Mammary epithelial cell (primary cell): ENCODE data around the gene ACER3.

ENCODE experiments used
- EZH2 ChIP-seq: IDR thresholded peaks from 2 replicates; pipeline ENCODE4 v1.6.1; 2012; ENCODE audit warnings: low read length, inconsistent platforms, borderline replicate concordance
- TF ChIP-seq, protein P1 (sequence below), 2 donors: IDR thresholded peaks in 1 of 2; conservative IDR thresholded peaks in 1 of 2; 2 replicates each; pipeline ENCODE4 v1.5.1; 2011 to 2012; ENCODE audit warnings: inconsistent platforms in 2 of 2, low read length in 2 of 2, mild to moderate bottlenecking in 2 of 2, control low read depth in 1 of 2, low read depth in 1 of 2; ENCODE audit not compliant: insufficient read depth in 1 of 2; ENCODE audit errors: extremely low read depth in 1 of 2

DNA sequence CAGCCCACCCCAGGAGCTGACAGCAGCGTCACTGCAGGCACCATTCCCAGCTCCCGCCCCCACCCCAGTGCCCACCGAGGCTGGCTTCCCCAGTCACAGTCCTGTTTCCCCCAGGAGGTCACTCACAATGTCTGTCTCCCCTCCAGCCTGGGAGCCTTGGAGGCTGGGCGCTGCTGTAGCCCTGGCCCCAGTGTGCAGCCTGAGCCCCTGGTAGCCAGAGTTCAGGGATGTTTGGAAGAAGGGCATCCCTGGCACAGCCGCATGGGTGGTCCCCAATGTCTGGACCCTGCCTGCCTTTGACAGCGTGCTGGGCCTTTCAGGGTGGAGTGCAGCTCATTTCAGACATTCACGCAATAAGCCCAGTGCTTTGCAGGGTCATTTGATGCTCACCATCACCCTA, 210.4 kb downstream of the ACER3 start:
- TF ChIP-seq, protein P1, sequence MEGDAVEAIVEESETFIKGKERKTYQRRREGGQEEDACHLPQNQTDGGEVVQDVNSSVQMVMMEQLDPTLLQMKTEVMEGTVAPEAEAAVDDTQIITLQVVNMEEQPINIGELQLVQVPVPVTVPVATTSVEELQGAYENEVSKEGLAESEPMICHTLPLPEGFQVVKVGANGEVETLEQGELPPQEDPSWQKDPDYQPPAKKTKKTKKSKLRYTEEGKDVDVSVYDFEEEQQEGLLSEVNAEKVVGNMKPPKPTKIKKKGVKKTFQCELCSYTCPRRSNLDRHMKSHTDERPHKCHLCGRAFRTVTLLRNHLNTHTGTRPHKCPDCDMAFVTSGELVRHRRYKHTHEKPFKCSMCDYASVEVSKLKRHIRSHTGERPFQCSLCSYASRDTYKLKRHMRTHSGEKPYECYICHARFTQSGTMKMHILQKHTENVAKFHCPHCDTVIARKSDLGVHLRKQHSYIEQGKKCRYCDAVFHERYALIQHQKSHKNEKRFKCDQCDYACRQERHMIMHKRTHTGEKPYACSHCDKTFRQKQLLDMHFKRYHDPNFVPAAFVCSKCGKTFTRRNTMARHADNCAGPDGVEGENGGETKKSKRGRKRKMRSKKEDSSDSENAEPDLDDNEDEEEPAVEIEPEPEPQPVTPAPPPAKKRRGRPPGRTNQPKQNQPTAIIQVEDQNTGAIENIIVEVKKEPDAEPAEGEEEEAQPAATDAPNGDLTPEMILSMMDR (conservative IDR thresholded peaks at IDR 0.05 in 1 of 2, IDR thresholded peaks at IDR 0.05 in 1 of 2; ENCODE audit: extremely low read depth in 1 of 2, insufficient read depth in 1 of 2, low read depth in 1 of 2, low read length in 2 of 2), result no peak
- TF ChIP-seq EZH2, result no peak
